Activated CD4-positive, alpha-beta T cell treated with anti-CD3 and anti-CD28 coated beads, Interleukin-2, amount 50 U/mL, for 16 hours (primary cell): Measurements from ENCODE around the gene SORCS2.

Experiments used
- DNase-seq: peaks from one replicate; pipeline ENCODE4 v3.0.0-alpha.2; 2020

The SORCS2 gene

DNA sequence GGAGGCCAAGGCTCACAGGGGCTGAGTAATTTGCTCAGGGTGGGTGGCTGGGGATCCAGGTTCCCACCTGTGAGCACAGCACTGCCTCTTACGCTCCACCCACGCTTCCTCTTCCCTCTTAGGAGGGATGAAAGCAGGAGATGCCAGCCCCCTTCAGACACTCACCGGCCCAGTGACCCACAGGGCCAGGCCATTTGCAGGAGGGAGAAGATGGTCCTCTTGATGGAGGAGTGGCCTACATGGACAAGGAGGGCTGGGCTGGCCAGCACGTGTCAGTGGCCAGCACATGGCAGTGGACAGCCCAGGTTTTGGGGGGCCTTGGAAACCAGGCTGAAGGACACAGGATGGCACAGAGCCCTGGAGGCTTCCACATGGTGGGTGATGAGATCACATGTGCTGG lies 350.4 kb downstream of the SORCS2 start:
- DNase-seq, result no peak

DNA sequence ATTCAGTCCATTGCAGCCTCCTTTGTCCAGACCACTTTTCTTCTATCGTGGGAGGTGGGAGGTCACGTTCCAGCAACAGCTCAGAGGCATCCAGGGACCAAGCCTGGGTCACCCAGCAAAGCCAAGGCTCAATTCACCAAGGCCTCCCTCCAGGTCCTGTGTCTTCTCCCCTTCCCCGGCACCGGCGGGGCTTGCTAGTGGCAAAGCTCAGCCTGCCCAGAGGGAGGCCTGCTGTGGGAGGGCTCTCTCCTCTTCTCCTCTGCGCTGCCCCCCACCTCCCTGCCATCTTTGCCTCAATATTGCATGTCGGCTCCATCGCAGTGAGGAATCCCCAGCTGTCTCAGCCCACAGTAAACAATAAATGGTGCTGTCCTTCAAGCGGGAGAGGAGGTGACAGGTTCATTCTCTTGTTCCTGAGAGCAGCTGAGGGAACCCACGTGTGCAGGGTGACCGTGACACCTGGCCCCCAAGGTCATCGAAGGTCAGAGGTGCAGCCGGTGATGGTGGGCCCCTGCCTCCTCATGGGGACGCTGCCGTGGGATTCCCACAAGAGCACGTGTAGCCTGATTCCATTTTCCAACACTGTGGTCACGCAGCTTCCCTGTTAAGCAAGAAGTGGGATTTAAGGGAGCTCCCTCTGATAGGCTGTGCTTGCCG lies 353.9 kb downstream of the SORCS2 start:
- DNase-seq, result no peak

DNA sequence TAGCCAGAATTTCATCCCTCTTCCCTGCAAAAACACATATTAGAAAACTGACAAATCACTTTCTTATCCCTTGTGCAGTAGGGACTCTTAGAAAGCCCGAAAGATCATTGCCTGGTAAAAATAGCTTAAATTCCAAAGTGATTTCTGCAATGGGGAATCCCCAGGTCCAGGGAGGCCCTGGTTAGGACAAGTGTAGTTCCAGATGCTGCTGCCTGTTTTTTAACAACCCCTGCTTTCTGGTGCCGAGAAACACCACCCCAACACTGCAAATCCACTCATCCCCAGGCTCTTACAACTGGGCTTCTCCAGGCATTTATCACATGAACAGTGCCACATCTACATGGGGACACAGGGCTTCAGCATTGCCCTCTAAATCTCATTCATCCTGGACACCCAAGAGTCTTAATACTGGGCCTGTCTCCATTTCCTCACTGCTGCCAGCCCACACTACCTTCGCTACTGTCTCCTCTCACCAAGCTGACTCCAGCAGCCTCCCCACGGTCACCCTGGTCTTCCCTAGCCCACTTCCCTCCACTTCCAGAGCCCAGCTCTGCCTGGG lies 354.6 kb downstream of the SORCS2 start:
- no peak for DNase-seq

DNA sequence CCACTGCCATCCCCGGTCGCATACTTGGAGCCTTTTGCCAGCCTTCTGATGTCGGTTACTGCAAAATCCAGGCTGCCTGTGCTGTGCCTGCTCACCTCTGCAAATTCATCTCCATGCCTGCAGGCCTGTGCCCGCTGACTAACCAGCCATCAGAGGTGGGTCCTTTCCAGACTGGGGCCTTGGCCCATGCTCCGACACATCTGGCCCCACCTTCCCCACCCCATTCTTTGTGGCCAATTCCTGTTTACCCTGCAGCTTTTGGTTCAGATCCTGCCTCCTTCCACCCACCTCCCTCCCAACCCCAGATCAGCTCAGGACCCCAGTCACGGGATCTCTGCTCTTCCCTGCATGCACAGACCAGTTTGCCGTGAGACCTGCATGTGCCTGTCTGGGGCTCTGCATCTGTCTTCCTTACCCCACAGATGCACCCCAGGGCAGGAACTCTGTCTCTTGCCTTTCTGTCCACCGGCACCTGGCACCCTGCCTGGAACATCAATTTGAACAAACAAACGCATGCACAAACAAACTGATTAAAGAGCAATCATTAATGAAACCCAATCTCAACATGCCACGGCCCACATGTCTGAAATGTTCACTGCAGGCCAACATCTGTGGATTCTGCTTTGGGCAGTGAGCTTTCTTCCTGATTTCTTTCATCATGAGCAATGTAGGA lies 355.2 kb downstream of the SORCS2 start:
- DNase-seq, result no peak

DNA sequence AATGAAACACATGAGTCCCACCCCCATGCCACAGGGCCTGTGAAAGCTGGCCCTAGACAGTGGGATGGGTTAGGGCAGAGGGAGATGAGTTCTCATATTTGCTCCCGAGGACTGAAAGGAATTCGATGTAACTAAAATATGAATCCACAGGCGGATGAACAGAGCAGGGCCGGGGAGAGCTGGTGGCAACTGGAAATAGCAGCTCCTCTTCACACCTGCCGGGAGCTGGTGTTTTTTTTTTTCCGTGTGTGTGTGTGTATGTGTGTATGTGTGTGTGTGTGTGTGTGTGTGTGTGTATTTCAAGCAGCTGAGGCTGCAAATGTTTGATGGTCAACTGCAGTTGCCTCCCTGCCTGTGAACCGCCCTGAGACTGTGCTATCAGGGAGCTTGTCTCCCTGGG lies 357.5 kb downstream of the SORCS2 start:
- no peak for DNase-seq

DNA sequence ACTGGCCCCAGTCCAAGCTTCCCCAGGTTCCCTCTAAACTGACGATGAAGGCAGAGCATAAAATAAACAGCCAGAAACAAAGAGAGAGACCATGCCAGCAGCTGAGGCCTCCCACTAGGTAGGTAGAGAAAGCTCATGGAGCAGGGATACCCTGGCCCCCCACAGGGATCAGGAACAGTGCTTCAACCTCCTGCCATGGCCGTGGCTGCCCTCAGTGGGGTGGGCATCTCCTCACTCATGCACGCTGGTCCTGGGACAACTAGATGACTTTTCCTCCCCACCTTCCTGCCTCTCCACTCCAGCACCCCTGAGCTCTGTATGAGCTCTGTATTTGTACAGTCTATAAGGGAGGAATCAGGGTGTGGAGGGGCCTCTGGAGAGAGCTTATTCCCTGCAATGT lies 360.1 kb downstream of the SORCS2 start:
- no peak for DNase-seq

DNA sequence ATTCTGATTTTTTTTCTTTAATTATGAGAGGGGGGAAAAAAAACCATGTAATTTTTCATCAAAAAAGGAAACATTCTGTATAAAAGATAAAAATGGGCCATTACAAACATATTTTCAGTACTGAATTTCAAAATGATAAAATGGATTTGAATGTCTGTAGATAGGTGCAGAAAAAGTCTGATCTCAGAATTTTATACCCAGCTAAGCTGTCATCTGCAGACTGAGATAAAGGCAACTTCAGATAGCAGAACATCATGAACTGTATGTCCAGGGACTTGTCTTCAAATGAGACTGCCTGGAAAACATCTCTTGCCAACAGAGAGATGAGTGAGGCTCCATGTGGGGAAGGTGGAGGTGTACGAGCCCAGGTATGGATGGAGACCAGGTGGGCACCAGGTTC lies 360.9 kb downstream of the SORCS2 start:
- DNase-seq, result no peak

DNA sequence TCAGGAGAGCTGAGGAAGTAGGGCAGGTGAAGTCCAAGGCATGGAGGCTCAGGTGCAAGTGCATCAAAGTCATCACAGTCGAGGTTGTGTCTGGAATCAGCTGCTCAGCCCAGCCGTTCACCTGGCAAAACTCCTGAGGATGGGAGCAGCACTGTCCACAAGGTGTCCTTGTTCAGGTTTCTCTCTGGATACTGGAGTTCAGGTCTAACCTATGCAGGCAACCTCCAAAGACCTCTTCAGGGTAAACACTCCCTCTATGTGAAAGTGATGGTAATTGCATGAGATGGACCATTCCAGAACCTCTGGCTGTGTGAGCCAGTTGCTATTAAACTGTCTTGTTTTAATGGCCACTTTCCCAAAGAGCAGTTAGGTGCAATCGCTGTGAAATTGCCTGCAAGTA lies 362.6 kb downstream of the SORCS2 start:
- DNase-seq, result no peak

DNA sequence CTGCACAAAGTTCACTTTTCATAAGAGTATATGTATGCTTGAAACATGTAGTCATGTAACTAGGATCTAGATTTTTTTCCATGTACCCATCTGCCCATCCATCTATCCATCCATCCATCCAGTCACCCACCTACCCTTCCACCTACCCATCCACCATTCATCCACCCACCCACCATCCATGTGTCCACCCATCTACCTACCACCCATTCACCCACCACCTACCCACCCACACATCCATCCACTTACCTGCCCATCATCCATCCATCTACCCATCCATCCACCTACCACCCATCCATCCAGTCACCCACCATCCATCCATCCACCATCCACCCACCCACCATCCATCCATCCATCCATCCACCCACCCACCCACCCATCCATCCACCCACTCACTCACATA lies 364.2 kb downstream of the SORCS2 start:
- DNase-seq, result no peak

DNA sequence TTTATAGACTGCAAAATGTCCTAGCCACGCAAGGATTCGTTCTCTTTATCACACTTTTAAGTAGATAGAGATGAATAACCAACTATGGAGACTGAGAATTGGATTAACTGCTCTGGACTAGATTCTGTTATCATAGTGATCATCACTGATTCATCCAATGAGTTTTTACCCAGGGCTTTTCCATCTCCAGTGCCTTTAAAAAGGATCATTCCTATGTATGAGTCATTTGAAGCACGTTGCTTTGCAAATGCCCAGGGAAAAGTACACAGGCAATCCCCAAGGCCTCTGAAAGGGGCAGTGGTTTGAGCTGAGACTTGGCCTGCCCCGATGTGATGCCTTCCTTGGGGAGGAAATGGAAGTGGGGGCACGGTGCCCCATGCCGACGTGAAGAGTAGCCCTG lies 365.1 kb downstream of the SORCS2 start:
- no peak for DNase-seq

DNA sequence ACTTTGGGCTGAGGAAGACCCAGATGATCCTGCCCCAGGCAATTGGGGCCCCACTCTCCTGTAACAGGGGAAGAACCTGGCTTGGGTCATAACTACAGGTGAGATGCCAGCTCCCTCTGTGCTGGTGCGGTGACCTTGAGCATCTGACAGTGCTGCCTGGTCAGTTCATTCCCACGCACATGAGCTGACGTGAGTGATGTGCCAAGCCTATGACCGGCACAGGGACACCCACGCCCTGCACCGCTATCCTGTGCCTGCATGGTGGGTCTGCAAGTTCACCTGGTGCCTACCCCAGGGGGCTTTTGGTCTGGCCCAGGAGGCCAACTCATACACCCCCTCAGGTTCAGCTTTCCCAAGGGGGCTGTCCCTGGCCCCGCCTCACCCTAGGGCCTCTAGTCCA lies 366.1 kb downstream of the SORCS2 start:
- DNase-seq, result no peak

DNA sequence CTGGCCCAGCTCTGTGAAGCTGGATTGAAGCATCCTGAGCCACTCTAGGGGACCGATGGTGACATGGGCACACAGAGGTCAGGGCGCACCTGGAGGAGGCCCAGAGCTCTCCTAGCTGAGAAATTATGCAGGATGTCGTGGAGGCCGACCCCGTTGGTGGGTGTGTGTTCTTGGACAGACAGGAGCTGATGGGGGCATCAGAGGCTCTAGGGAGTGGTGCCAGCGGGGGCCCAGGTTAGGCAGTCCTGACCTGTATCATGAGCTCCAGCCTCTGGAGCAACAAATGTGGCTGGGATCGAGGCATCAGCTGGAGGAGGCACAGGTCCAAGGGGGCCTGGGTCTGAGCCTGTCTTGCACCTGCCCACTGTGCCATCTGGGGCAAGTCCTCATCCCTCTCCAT lies 367.0 kb downstream of the SORCS2 start:
- no peak for DNase-seq

DNA sequence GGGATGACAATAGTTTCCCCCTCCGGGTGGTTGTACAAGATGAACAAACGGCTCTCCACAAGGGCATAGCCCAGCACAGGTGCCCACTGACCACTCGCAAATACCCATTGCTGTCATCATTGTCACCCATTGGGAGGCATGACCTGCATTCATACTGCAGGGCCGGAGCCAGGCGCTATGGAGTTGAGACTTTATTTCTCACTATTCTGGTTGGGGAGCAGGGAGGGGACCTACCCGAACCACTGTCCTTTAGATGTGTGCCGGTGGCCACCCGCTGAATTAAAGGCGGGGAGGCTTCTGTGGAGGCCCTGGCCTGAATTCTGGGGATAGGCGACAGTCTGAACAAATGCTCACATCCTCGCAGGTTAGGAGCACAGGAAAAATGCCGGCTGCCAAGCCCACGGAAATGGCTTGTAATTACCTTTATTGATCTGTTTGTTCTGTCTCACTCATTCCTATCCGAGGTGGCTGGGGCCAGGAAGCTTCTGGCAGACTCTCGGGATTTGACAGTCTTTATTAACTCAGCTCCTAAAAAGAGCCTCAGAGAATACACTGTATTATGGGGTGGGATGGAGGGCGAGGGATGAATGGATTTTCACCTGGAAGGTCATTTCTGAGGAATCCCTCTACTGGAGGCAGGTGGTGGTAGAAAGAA lies 367.5 kb downstream of the SORCS2 start:
- no peak for DNase-seq

DNA sequence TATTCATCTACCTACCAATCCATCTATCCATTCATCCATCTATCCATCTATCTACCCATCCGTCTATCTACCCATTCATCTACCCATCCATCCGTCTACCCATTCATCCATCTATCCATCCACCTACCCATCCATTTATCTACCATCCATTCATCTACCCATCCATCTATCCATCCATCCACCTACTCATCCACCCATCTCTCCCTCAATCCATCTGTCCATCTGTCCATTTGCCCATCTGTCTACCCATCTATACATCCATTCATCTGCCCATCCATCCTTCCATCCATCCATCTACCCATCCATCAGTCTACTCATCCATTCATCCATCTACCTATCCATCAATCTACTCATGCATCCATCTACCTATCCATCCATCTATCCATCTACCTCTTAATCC lies 369.2 kb downstream of the SORCS2 start:
- no peak for DNase-seq

DNA sequence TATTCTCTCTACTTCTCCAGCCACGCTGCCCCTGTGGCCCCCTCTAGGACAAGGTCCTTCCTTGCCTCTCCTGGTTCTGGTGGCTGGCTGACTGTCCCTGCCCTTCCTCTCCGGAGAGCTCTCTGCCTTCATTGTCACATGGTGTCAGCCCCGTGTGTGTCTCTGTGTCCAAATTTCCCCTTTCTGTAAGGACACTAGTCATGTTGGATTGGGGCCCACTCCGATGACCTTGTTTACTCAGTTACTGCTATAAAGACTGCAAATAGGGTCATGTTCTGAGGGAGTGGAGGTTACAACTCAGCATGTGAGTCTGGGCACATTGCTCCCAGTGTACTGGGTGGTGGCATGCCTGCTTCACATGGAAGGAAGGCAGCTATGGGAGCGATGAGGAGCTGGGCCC lies 371.9 kb downstream of the SORCS2 start:
- DNase-seq, result no peak

DNA sequence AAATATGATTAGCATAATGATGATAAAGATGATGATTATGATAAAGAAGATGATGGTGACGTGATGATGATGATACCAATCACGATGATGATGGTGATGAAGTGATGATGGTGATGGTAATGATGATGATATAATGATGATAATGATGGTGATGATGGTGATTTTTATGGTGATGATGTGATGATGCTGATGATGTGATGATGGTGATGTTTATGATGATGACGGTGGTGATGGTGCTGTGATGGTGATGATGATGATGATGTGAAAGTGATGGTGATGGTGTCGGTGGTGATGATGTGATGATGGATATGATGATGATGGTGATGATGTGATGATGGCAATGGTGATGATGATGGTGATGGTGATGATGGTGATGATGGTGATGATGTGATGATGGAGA lies 373.1 kb downstream of the SORCS2 start:
- DNase-seq, result no peak

DNA sequence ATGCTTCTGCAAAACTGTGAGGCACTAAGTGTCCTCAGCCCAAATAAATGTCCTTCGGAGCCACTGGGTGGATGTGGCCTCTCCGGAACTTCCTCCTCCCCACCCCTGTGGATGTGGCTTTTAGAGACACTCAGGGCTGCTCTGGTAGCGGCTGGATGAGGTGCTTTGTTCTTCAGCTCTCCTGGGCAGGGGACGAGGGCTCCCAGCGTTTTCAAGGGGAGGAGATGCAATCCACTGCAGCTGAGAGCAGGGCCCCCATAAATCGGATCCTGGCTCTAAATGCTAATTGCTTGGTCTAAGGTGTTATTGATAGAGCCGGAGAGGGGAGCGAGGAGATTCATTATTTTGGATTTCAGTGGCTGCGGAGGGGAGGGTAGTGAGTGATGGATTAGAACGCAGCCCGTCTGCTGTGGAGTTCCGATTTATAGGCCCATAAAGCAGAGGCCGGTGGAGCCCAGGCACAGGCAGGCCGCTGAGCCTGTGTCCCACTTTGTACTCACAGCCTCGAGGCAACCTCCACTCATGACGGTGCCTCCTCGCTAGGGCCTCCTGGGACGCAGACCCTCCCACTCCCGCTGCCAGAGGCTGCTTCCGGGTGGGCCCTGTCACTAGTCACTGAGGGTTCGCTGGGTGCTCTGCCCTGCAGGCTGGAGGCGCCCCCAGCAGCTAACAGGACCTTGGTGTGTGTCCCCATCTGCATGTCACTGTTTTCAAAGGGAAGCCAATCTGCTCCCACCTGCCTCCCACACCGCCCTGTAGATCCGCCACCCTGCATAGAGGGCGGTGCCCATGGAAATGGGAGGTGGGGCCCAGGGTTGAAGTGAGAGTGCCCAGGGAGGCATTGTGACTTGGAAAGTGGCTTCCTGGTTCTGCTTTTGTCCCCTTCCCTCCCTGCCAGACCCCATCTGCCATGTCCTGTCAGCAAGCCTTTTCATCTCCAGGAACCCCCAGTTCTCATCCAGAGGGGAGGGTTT lies 377.8 kb downstream of the SORCS2 start:
- DNase-seq, result no peak

DNA sequence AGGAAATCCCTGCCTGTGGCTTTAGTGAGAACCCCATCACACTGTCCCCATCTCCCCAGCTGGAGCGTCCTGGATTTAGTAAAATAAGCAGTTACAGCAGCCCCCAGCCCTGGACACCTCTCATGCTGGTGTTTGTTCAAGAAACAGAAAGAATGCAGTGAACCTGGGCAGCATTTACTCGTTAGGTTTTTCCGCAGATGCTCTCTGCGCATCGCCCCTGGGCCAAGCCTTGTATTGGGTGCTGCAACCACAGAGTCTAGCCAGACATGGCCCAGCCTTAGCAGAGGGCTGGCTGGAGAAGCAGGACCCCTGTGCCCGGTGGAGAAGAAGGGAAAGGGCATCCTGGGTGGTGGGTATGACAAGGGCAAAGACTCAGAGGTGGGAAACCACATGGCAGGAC lies 378.7 kb downstream of the SORCS2 start:
- no peak for DNase-seq

DNA sequence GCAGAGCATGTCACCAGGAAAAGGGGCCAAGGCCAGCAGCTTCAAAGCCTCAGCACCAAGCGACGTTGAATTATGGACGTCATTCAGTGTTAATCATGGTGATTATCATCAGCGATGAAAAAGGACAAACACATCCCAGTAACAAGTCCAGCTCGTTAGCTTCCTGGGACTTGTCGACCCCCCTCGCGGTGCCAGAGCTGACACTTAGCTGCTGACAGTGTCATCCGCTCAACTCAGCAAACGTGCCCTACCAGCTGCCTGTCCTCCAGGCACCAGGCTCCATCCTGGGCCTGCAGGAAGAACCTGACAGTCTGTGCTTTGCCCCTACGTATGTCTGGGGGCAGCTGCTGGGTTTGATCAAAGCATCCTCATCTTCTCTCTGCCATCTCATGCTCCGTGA lies 379.4 kb downstream of the SORCS2 start:
- DNase-seq, result no peak

DNA sequence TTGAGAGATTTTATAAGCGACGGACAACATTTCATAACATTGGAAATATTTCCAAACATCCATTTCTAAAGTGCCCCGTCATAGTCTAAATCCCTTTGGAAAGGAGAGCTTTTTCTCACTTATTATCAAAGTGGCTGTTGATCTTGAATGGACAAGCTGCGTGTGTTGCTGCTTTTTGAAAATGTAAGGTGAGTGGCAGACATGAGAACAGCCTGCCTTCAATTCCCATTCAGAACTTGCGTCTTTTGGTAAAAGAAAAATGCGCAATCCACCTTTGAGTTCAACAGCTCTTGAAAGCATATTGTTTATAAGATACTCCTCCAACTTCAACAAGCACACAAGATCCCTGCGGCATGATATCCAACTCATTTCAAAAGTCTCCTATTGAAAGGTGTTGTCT lies 380.6 kb downstream of the SORCS2 start:
- no peak for DNase-seq

DNA sequence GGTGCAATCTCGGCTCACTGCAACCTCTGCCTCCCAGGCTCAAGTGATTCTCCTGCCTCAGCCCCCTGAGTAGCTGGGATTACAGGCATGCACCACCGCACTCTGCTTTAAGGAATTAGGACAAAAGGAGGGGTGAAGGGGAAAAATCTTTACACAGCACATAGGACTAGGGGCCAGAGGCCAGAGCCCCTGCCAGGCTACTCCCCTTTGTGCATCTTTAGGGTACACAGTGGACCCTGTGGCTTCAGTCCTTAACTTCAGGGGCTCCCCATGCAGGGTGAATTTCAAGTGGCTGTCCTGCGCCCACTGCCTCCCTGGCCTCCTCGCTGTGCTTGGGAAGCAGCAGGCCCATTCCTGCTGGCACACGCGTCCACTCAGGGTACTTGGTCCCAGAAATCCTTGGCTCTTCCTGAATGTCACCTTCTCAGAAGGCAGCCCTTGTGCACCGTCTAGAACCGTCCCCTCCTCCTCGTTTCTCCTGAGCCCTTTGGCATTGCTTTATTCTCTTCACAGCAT lies 381.3 kb downstream of the SORCS2 start:
- no peak for DNase-seq

DNA sequence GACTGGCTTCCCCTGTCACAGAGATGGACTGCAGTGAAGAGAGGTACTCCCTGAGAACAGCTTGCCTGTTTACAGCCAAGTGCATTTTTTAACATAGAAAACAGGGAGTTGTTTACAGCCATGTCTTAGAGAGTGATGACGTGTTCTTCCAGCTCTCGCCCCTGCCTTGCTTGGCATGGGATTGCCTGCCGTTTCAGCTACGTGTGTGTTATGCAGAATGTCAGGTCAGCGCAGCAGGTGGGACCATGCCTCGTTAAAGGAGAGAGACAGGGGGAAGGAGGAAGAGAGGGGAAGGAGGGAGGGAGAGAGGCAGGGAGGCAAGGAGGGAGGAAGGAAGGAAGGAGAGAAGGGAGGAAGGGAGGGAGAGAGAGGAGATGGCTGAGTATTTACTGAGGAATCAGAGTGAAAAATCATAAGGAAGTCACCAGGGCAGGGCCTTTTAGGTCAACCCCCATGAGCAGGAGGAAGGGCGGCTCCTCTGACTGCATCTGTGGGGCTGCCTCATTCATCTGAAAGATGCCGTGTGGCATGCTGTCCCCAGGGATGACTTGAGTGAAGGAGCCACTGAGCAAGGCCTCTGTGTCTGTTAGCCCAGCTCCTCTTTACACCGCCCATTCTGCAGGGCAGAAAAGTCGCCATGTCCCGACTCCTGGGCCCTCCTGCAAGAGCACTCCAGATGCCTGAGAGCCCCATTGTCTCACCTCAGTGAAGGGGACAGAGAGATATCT lies 382.1 kb downstream of the SORCS2 start:
- no peak for DNase-seq
